ENCODE results near the gene HTRA1. TPM values are rescaled to one million over a fixed set of nuclear protein-coding genes. Genes with fewer than 3 reads are reported as not detected.

Gene HTRA1
- total and polyA plus RNA-seq, 9 of the 15 experiments (the other 6 are each of a cell fraction or from before 2014, with no cell fraction given), result 0.06 to 0.16 (median 0.13) TPM; not detected in 5

- FAIRE-seq (no peak), ATAC-seq (no peak), DNase-seq (ENCODE audit: extremely low read depth in 1 of 4, low spot score in 3 of 4) (no peak)
- intact Hi-C loops (cut with micrococcal nuclease) (no loop called here), in situ Hi-C loops (cut with MboI) (no loop called here)
- no peaks in the 10 kb centered on the region for H4K20me1 ChIP-seq (replicated peaks; ENCODE audit: control insufficient read depth, insufficient read depth, low read length)
- BruUV-seq (replicated peaks), result no TSS peak
- H3K9me1 ChIP-seq (ENCODE audit: control insufficient read depth, insufficient read depth, low read length), result no peaks in the 10 kb centered on the region
- H3K27me3 ChIP-seq (ENCODE audit: control insufficient read depth in 2 of 2, insufficient read depth in 2 of 2, low read length in 2 of 2), result peaks cover 0 to 38% of the 10 kb centered on the region in 2 experiments; a peak in 3 of 5 replicates
- TF ChIP-seq ZNF280B (CRISPR knock-in tag; IDR thresholded peaks at IDR 0.05) (no peak), KDM5B (IDR thresholded peaks at IDR 0.05; ENCODE audit: insufficient replicate concordance, low read depth, low read length) (no peak), ARID2 (IDR thresholded peaks at IDR 0.05) (no peak)
- CTCF ChIA-PET (ENCODE audit: low intra/inter-chr PET ratio), result no interaction called here
- H3K79me2 ChIP-seq (ENCODE audit: control insufficient read depth, insufficient read depth, low read length), result no peaks in the 10 kb centered on the region
- no peak overlapping the region for H3K4me2 ChIP-seq (ENCODE audit: insufficient read depth, low read length)
- H3K27ac ChIP-seq (ENCODE audit: extremely low read depth, low read depth, low read length), result no peak overlapping the region
- 0% methylated on average over 3 of the region's 4 CpGs for WGBS (ENCODE audit: insufficient coverage, low coverage, missing lambda C conversion rate)
- H3K9me3 ChIP-seq (replicated peaks; ENCODE audit: control insufficient read depth, insufficient read depth, low read depth, low read length), result no peaks in the 10 kb centered on the region
- H3K4me1 ChIP-seq (replicated peaks in 1 of 2; ENCODE audit: control insufficient read depth in 2 of 2, insufficient read depth in 2 of 2, low read length in 2 of 2), result no peaks in the 10 kb centered on the region
- no peak overlapping the region for H2AFZ ChIP-seq (ENCODE audit: low read depth, low read length)
- no peaks in the 10 kb centered on the region for H3K36me3 ChIP-seq (ENCODE audit: control insufficient read depth, insufficient read depth, low read length)
- H3K9ac ChIP-seq (ENCODE audit: insufficient read depth in 1 of 2, low read depth in 2 of 2, low read length in 2 of 2), result no peak overlapping the region
- no peak overlapping the region for H3K4me3 ChIP-seq
- POLR2A ChIA-PET, result no interaction called here
These were observed 2.8 kb downstream of the HTRA1 start for GRCh38 chr10:122464250-122464510.

- Histone ChIP-seq H3K4me1 (replicated peaks in 1 of 2; ENCODE audit: control insufficient read depth in 2 of 2, insufficient read depth in 2 of 2, low read length in 2 of 2) (no peaks in the 10 kb centered on the region), H3K4me3 (no peak overlapping the region), H3K27ac (ENCODE audit: extremely low read depth, low read depth, low read length) (no peak overlapping the region), H3K36me3 (ENCODE audit: control insufficient read depth, insufficient read depth, low read length) (no peaks in the 10 kb centered on the region), H2AFZ (ENCODE audit: low read depth, low read length) (no peak overlapping the region), H3K9me1 (ENCODE audit: control insufficient read depth, insufficient read depth, low read length) (no peaks in the 10 kb centered on the region), H3K79me2 (ENCODE audit: control insufficient read depth, insufficient read depth, low read length) (no peaks in the 10 kb centered on the region), H3K9me3 (replicated peaks; ENCODE audit: control insufficient read depth, insufficient read depth, low read depth, low read length) (no peaks in the 10 kb centered on the region), H3K9ac (ENCODE audit: insufficient read depth in 1 of 2, low read depth in 2 of 2, low read length in 2 of 2) (no peak overlapping the region), H4K20me1 (replicated peaks; ENCODE audit: control insufficient read depth, insufficient read depth, low read length) (no peaks in the 10 kb centered on the region), H3K27me3 (ENCODE audit: control insufficient read depth in 2 of 2, insufficient read depth in 2 of 2, low read length in 2 of 2) (peaks cover 0 to 34% of the 10 kb centered on the region in 2 experiments; a peak in 3 of 5 replicates), H3K4me2 (ENCODE audit: insufficient read depth, low read length) (no peak overlapping the region)
- DNase-seq (ENCODE audit: extremely low read depth in 1 of 4, low spot score in 3 of 4) (no peak), FAIRE-seq (no peak), ATAC-seq (no peak)
- CTCF ChIA-PET (ENCODE audit: low intra/inter-chr PET ratio), result no interaction called here
- BruUV-seq (replicated peaks), result no TSS peak
- intact Hi-C loops (cut with micrococcal nuclease) (no loop called here), in situ Hi-C loops (cut with MboI) (no loop called here)
- POLR2A ChIA-PET, result no interaction called here
- WGBS (ENCODE audit: insufficient coverage, low coverage, missing lambda C conversion rate), result under 1% methylated on average over 9 of the region's 11 CpGs
- TF ChIP-seq ZNF140 (CRISPR knock-in tag; IDR thresholded peaks at IDR 0.05) (no peak), FOXK2 (conservative IDR thresholded peaks at IDR 0.05 in 1 of 2, IDR thresholded peaks at IDR 0.05 in 1 of 2; ENCODE audit: low read depth in 2 of 2) (no peak), EP400 (IDR thresholded peaks at IDR 0.05) (no peak), CCAR2 (IDR thresholded peaks at IDR 0.05; ENCODE audit: low read depth, low read length) (no peak), SRSF9 (IDR thresholded peaks at IDR 0.05; ENCODE audit: borderline replicate concordance, low read depth, low read length) (no peak), SLC30A9 (CRISPR knock-in tag; IDR thresholded peaks at IDR 0.05) (no peak), SNIP1 (IDR thresholded peaks at IDR 0.05; ENCODE audit: low read depth) (no peak), MED1 (CRISPR knock-in tag; IDR thresholded peaks at IDR 0.05; ENCODE audit: borderline replicate concordance) (no peak), PML (IDR thresholded peaks at IDR 0.05; ENCODE audit: low read length) (no peak), ZNF12 (CRISPR knock-in tag; IDR thresholded peaks at IDR 0.05) (no peak), ZBTB5 (IDR thresholded peaks at IDR 0.05) (no peak)
These were observed 3.2 kb downstream of the HTRA1 start for GRCh38 chr10:122464586-122464985.

Measured in K562 (cell line).